T-helper 9 cell (primary cell): ENCODE measurements around the gene BABAM1.

Source experiments
- DNase-seq: peaks from one replicate; pipeline ENCODE4 v3.0.0-alpha.2; 2020
- total RNA-seq, 2 donors: gene quantifications; one replicate each; lab custom pipeline; 2026; lab: John Stamatoyannopoulos, UW

Gene BABAM1
- total RNA-seq: 15.0 to 24.9 reads per million in 2 donors

- peak; percentile 87 for DNase-seq
Observed at GRCh38 chr19:17266975-17267788, at the start of gene BABAM1. Gene BABAM1, plus strand, starts transcription at chr19:17267443. Its CDS starts 1,364 bp downstream, at chr19:17268807.

DNA sequence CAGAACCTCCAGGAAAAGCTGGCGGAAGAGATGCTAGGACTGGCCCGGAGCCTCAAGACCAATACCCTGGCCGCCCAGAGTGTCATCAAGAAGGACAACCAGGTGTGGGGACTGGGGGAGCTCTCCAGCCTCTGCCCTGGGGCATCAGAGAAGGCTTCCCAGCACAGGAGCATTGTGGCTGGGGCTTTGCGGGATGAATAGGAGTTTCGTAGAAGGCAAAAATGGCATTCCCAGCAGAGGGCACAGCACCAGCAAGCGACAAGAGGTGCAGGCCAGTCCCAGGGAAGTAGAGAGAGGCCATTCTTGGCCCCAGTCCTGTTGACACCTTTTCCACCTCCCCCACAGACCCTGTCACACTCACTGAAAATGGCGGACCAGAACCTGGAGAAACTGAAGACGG lies 48.0 kb upstream of the BABAM1 start:
- DNase-seq: no peak

GRCh38 chr19:17220207-17220758 lies 47.0 kb upstream of the BABAM1 start:
- no peak for DNase-seq

DNA sequence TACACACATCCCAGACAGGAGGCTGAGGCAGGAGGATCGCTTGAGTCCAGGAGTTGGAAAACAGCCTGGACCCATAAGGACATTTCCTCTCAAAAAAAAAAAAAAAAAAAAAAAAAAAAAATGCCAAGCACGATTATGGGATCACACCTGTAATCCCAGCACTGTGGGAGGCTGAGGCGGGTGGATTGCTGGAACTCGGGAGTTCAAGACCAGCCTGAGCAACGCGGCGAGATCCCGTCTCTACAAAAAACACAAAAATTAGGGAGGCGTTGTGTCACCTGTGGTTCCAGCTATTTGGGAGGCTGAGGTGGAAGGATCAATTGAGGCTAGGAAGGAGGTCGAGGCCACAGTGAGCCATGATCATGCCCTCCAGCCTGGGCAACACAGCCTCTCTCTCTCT lies 42.2 kb upstream of the BABAM1 start:
- DNase-seq: no peak

DNA sequence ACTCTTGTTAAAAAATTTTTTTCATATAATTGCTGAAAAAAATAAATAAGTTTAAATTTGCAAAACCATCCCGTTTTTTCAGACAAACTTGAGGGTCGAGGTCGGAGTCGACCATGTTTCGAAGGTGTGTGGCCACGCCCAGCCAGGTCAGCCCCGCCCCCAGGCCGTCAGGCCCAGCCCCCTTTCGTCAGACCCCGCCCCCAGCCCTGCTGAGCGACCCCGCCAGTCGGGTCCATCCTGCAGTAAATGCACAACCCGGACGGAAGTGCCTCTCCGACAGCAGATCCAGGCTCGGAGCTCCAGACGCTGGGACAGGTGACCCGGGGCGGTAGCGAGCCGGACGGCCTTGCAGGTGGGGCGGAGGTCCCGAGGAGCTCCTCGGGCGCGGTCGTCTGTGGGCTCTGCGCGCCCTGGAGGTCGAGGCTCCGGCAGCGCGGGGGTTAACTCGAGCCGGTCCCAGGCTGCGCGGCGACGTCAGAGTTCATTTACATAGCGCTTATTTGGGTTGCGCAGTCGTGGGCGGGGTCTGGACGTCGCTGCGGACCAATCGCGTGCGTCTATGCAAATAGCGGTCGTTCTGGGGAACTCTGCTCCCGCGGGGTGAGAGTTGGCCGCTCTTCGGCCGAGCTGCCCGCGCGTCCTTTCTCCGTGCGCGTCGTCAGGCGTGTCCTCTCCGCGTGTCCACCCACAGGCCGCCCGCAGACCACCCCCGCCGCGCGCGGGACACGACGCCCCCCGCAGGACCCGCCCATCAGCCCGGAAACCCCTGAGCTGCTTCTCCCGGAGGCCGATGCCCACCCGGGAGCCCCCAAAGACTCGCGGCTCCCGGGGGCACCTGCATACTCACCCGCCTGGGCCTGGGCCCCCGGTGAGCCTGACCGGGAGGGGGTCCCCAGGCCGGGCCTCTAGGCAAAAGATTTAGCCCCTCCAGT lies 41.0 kb upstream of the BABAM1 start, which contains the start of gene OCEL1:
Gene OCEL1, plus strand, starts transcription at position 225 of the 932 bp plus-strand sequence. Its CDS starts 22 bp downstream, at position 247.
- DNase-seq: peak; percentile 94

- no peak for DNase-seq
Observed at GRCh38 chr19:17227798-17228367, 39.4 kb upstream of the BABAM1 start.

DNA sequence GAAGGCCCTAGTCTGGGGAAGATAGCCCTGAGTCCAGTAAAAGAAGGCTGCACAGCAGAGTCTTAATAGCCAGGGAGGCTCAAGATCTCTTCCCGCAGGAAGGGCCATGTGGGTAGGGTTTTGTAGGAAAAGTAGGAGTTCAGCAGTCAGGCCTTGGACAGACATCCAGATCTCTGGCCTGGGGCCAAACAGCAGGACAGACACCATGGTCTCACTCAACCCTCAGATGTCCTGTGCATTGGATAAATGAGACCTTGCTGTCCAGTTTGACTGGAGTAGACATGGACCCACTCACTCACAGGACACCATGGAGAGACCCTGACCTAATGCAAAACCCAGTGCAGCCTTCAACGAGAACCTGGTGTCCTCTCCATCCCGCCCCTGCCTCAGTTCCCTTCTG lies 37.4 kb upstream of the BABAM1 start:
- DNase-seq: no peak

DNA sequence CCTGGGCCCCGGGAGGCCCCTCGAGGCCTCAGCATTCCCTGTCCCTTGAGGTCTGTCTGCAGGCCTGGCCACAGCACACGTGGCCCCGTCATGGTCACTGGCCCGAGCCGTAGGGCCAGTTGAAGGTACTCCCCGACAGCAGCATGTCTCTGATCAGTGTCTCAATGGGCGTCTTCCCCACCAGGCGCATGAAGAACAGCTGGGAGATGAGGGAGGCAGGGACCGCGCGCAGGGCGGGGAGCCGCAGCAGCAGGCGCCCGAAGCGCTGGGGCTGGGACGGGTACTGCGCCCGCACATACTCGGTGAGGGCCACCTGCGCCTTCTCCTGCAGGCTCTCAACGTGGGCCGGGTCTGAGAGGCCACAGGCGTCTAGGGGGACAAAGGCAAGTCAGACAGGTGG lies 35.0 kb upstream of the BABAM1 start:
- no peak for DNase-seq

DNA sequence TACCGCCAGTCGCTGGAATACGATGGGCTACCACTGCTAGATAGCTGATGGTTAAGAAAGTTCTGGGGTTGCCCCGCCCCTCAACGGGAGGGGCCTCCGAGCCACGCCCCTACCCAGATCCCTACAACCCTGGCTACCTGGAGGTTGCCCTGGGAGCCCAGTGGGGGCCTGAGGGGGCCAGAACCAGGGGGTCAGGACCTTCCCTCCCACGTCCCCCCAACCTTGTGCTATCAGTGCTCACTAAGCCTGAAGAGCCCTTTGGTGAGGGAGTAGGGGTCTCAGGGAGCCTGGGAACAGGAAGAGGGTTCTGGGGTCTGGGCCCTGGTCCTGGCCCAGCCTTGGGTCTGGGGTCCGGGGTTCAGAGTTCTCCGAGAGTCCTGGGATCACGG lies 32.3 kb upstream of the BABAM1 start:
- peak; percentile 39 for DNase-seq

DNA sequence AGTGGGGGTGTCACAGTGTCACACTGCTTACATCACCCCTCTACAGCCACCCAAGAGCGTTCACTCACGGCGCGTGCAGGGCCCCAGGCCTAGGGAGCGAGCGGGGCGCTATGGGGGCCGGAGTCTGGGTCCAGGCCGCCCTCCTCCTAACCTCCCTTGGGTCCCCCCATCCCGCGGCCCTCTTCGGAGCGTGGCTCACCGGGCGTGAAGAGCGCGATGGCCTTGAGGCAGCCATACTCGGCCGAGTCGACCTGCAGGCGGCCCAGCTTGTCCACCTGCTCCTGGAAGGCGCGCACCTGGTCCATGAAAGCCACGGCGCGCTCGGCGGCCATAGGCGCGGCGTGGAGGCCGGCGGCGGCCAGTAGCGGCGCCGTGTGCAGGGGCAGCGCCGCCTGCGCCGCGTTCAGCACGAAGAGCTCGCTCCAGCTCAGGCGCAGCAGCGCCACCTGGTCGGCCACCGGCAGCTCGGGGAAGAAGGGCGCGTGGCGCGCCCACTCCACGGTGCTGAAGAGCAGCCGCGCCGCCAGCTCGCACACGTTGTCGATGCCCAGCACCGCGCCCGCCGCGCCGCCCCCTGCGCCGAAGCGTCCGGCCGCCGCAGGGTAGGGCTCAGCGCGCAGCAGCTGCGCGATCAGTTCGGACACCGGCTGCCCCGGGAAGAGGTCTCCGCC lies 31.8 kb upstream of the BABAM1 start:
- peak; percentile 64 for DNase-seq

DNA sequence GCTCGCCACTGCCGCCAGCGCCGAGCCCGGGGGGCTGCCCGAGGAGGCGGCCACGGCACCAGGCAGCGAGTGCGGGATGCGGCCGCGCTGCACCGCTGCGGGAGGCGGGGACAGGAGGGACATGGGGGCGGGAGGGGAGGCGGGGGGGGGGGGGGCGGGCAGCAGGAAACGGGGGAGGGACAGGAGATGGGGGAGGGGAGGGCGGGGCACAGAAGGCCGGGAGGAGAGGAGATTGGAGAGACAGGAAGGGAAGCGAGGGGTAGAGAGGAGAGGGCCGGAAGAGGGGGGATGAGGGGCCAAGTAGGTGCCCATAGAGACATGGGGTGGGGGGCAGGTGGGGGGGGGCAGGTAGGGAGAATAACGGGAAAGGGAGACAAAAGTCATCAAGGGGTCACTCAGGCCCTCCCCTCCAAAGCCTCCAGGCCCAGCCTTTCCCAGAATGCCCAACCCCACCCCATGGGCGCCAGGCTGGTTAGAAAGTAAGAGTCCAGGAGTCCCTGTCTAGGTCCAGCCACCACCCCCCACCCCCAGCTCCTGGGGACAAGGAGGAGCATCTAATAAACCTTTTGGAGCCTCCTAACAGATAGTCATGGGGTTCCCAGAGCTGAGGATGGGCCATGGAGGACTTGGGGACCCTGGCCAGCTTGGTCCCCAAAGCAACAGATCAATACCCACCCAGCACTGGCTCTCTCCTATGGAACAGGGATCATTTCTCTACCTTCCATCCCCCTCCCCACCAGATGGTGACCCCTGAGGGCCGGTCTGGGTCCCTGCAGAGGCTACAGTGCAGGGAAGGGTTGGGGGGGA lies 31.1 kb upstream of the BABAM1 start:
- no peak for DNase-seq

DNA sequence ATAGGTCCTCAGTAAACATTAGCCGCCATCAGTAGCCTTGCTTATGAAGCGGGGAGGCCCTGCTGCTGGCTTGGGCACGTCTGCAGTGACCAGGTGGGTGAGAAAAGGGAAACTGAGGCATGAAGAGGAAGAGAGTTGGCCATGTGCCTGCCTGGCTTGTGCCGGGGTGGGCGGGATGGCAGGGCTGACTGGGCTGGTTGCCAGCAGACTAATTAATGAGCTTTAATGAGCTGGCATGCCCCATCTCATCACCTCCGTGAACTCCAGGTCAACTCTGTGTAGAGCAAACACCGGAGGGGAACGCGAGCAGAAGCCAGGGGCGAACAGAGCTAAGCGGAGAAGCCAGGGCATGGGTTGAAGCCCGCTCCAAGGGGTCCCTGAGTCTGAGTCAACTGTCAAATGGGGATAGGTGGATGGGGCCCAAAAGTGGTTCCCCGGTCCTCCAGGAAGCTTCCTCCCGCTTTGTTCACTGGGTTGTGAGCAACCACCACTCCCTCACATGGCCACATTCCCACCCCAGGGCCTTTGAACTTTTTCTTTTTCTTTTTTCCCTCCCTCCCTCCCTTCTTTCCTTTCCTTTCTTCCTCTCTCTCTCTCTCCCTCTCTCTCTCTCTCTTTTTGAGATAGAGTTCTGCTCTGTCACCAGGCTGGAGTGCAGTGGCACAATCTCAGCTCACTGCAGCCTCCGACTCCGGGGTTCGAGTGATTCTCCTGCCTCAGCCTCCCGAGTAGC lies 30.3 kb upstream of the BABAM1 start:
- DNase-seq: no peak

- no peak for DNase-seq
Observed at GRCh38 chr19:17237747-17238706, 29.2 kb upstream of the BABAM1 start.

- no peak for DNase-seq
Observed at GRCh38 chr19:17240062-17240752, 27.0 kb upstream of the BABAM1 start.

- DNase-seq: no peak
Observed at GRCh38 chr19:17240826-17241399, 26.3 kb upstream of the BABAM1 start.

GRCh38 chr19:17242431-17243208 lies 24.6 kb upstream of the BABAM1 start:
- no peak for DNase-seq

DNA sequence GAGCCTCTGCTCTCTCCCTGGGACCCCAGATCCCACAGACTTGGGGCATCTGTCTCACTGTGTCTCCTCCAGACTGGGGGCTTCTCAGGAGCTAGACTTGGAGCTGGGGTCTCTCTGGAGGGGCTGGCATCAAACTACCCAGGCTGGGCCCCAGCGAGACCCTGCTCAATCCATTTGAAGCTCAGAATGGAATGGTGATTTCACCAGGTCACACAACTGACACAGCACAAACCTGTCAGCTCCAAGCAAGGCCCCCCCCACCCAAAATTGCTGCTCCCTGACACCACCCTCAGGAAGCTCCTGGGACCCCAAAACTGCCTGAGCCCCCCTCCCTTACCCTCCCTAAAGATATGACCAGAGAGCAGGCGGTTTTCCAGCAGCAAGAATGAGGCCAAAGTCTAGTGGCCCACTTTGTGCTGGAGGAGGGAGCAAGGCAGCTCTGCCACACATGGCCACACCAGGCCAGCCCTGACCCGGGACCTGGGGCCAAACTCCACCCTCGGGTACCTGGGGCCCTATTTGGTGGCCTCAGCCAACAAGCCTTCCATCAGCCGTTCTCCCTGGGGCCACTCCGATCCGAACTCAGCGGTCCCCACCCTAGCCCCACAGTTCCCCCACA lies 23.9 kb upstream of the BABAM1 start:
- DNase-seq: no peak
